ENCODE data around the gene PTGFRN. TPM values are rescaled to one million over a fixed set of nuclear protein-coding genes. Genes with fewer than 3 reads are reported as not detected.

Gene PTGFRN
- total RNA-seq, 1 donor from 2014 or later = 105 TPM

GRCh38 chr1:117033772-117034171, 124.1 kb downstream of the PTGFRN start:
- H3K9me3 ChIP-seq (ENCODE audit: control insufficient read depth in 3 of 3, low read length in 3 of 3) = no peaks in the 10 kb centered on the region
- no peak overlapping the region for H3K27ac ChIP-seq (ENCODE audit: low read depth, low read length)
- no peaks in the 10 kb centered on the region for H3K36me3 ChIP-seq (ENCODE audit: control insufficient read depth in 3 of 3, insufficient read depth in 3 of 3, low read length in 3 of 3)
- H3K9ac ChIP-seq (ENCODE audit: low read depth in 1 of 3, low read length in 3 of 3) = no peak overlapping the region
- no peak overlapping the region for H3K4me3 ChIP-seq (ENCODE audit: low read length in 3 of 3)
- H3K4me1 ChIP-seq (ENCODE audit: control insufficient read depth in 3 of 3, insufficient read depth in 3 of 3, low read length in 3 of 3) = no peaks in the 10 kb centered on the region
- no peaks in the 10 kb centered on the region for H3K27me3 ChIP-seq (ENCODE audit: control insufficient read depth in 3 of 3, insufficient read depth in 3 of 3, low read length in 3 of 3)

GRCh38 chr1:117034791-117035290, 125.1 kb downstream of the PTGFRN start:
- Histone ChIP-seq H3K4me3 (ENCODE audit: low read length in 3 of 3) (no peak overlapping the region), H3K27me3 (ENCODE audit: control insufficient read depth in 3 of 3, insufficient read depth in 3 of 3, low read length in 3 of 3) (no peaks in the 10 kb centered on the region), H3K27ac (ENCODE audit: low read depth, low read length) (no peak overlapping the region), H3K9ac (ENCODE audit: low read depth in 1 of 3, low read length in 3 of 3) (no peak overlapping the region), H3K9me3 (ENCODE audit: control insufficient read depth in 3 of 3, low read length in 3 of 3) (no peaks in the 10 kb centered on the region), H3K36me3 (ENCODE audit: control insufficient read depth in 3 of 3, insufficient read depth in 3 of 3, low read length in 3 of 3) (no peaks in the 10 kb centered on the region), H3K4me1 (ENCODE audit: control insufficient read depth in 3 of 3, insufficient read depth in 3 of 3, low read length in 3 of 3) (no peaks in the 10 kb centered on the region)

- no peak overlapping the region for H3K4me3 ChIP-seq (ENCODE audit: low read length in 3 of 3)
- H3K4me1 ChIP-seq (ENCODE audit: control insufficient read depth in 3 of 3, insufficient read depth in 3 of 3, low read length in 3 of 3) = no peaks in the 10 kb centered on the region
- no peak overlapping the region for H3K9ac ChIP-seq (ENCODE audit: low read depth in 1 of 3, low read length in 3 of 3)
- H3K9me3 ChIP-seq (ENCODE audit: control insufficient read depth in 3 of 3, low read length in 3 of 3) = no peaks in the 10 kb centered on the region
- H3K36me3 ChIP-seq (ENCODE audit: control insufficient read depth in 3 of 3, insufficient read depth in 3 of 3, low read length in 3 of 3) = no peaks in the 10 kb centered on the region
- H3K27me3 ChIP-seq (ENCODE audit: control insufficient read depth in 3 of 3, insufficient read depth in 3 of 3, low read length in 3 of 3) = no peaks in the 10 kb centered on the region
- no peak overlapping the region for H3K27ac ChIP-seq (ENCODE audit: low read depth, low read length)
Observed at GRCh38 chr1:117036018-117036461, 126.3 kb downstream of the PTGFRN start.

GRCh38 chr1:117037802-117038201, 128.1 kb downstream of the PTGFRN start:
- H3K27me3 ChIP-seq (ENCODE audit: control insufficient read depth in 3 of 3, insufficient read depth in 3 of 3, low read length in 3 of 3) = no peaks in the 10 kb centered on the region

GRCh38 chr1:117038236-117038635, 128.5 kb downstream of the PTGFRN start:
- no peaks in the 10 kb centered on the region for H3K36me3 ChIP-seq (ENCODE audit: control insufficient read depth in 3 of 3, insufficient read depth in 3 of 3, low read length in 3 of 3)
- no peak overlapping the region for H3K27ac ChIP-seq (ENCODE audit: low read depth, low read length)
- H3K4me3 ChIP-seq (ENCODE audit: low read length in 3 of 3) = no peak overlapping the region
- H3K9me3 ChIP-seq (ENCODE audit: control insufficient read depth in 3 of 3, low read length in 3 of 3) = no peaks in the 10 kb centered on the region
- H3K4me1 ChIP-seq (ENCODE audit: control insufficient read depth in 3 of 3, insufficient read depth in 3 of 3, low read length in 3 of 3) = no peaks in the 10 kb centered on the region
- H3K9ac ChIP-seq (ENCODE audit: low read depth in 1 of 3, low read length in 3 of 3) = no peak overlapping the region
- no peaks in the 10 kb centered on the region for H3K27me3 ChIP-seq (ENCODE audit: control insufficient read depth in 3 of 3, insufficient read depth in 3 of 3, low read length in 3 of 3)

More at GRCh38 chr1:117037802-117038201, 128.1 kb downstream of the PTGFRN start:
- Histone ChIP-seq H3K4me1 (ENCODE audit: control insufficient read depth in 3 of 3, insufficient read depth in 3 of 3, low read length in 3 of 3) (no peaks in the 10 kb centered on the region), H3K4me3 (ENCODE audit: low read length in 3 of 3) (no peak overlapping the region), H3K36me3 (ENCODE audit: control insufficient read depth in 3 of 3, insufficient read depth in 3 of 3, low read length in 3 of 3) (no peaks in the 10 kb centered on the region), H3K27ac (ENCODE audit: low read depth, low read length) (no peak overlapping the region), H3K9me3 (ENCODE audit: control insufficient read depth in 3 of 3, low read length in 3 of 3) (no peaks in the 10 kb centered on the region), H3K9ac (ENCODE audit: low read depth in 1 of 3, low read length in 3 of 3) (no peak overlapping the region)

Small RNA genes lying within 50 kb of the gene (small RNA-seq; reads per million reads assigned to genes)
- gene RNA5SP55 = not detected

Other genes with a start within 250 kb of the PTGFRN start
- 28.7 TPM for gene IGSF3, start 242.2 kb upstream of the PTGFRN start, total RNA-seq
- under 0.01 TPM for gene CD2, start 155.5 kb upstream of the PTGFRN start, total RNA-seq
- 2.1 TPM for gene CD101, start 91.8 kb downstream of the PTGFRN start, total RNA-seq
- 3.7 TPM for gene TTF2, start 150.4 kb downstream of the PTGFRN start, total RNA-seq
- 7.3 TPM for gene TRIM45, start 211.8 kb downstream of the PTGFRN start, total RNA-seq

Data from skeletal muscle tissue (tissue), 5 donors.